Cardiac septum (tissue), 1 donor: Measurements from ENCODE around the gene GRIK3. TPM values are rescaled to one million over a fixed set of nuclear protein-coding genes. Genes with fewer than 3 reads are reported as not detected.

ENCODE experiments used
- DNase-seq: peaks from one replicate; pipeline ENCODE4 v3.0.0-alpha.2; 2020; ENCODE audit warnings: low spot score
- intact Hi-C: fragments of 100-400 bp; cut with DNase I; formaldehyde crosslinking; loops from one replicate; pipeline ENCODE4 v1.14.0; 2022
- total RNA-seq: library from RNA; stranded (reverse); fragmentation: NEBNext Ultra II Directional; extraction: Animal tissue kit (Norgen Biotek cat#: 25700); gene quantifications from one replicate; pipeline ENCODE4 v1.2.1, GENCODE V29; 2021
- donor health status: DM: no; HTN: no; CAD: no.

The GRIK3 gene
- total RNA-seq, 1 donor from 2014 or later, result 0.08 TPM

- intact Hi-C loops, result no loop called here
- no peak for DNase-seq
Observed at GRCh38 chr1:36847186-36847585, 187.1 kb downstream of the GRIK3 start.

- intact Hi-C loops, result no loop called here
- no peak for DNase-seq
Observed at GRCh38 chr1:36846357-36846756, 188.0 kb downstream of the GRIK3 start.

- intact Hi-C loops, result no loop called here
- DNase-seq, result no peak
Observed at GRCh38 chr1:36845802-36846201, 188.5 kb downstream of the GRIK3 start.

DNA sequence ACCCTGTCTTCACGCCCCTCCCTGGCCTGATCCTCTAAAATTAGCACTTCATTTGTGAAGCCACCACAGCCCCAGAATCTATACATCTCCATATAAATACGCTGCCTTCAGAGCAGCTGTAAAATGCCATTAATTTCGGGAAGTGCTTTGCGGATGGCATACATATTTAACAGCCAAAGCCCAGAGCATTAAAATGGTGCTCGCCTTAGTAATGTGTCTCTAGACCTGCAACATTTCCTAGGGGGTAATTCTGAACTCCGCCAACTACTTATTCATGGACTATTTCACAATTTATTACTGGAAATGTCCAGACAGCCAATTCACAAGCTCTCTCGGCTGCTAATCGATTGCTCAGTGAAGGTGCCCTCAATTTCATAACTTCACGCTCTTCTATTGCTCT is 189.4 kb downstream of the GRIK3 start:
- DNase-seq, result no peak
- intact Hi-C loops, result no loop called here

GRCh38 chr1:36843906-36844610 is 190.3 kb downstream of the GRIK3 start:
- DNase-seq, result no peak
- intact Hi-C loops, result no loop called here

GRCh38 chr1:36843027-36843426 is 191.3 kb downstream of the GRIK3 start:
- no peak for DNase-seq
- intact Hi-C loops, result no loop called here

- intact Hi-C loops, result no loop called here
- no peak for DNase-seq
Observed at GRCh38 chr1:36842448-36842847, 191.9 kb downstream of the GRIK3 start.

GRCh38 chr1:36839485-36839884 is 194.8 kb downstream of the GRIK3 start:
- intact Hi-C loops, result no loop called here
- DNase-seq, result no peak

DNA sequence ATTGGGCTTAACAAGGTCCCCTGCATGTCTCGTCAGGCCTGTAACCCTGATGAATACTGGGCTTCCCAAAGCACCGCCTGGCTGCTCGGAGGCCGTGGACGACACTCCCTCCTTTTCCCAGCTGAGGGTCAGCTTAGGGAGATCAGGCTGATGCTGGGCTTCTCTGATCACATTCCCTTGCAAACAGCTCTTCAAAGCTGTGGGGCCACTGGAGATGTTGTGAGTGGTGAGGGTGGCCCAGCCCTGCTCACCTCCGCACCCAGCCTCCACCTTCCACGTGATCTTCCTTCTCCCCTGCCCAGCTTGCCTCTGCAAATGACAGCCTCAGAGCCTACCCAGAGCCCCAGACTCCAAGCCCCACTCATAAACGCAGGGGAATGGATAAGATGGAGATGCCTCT is 195.4 kb downstream of the GRIK3 start:
- intact Hi-C loops, result no loop called here
- DNase-seq, result no peak

DNA sequence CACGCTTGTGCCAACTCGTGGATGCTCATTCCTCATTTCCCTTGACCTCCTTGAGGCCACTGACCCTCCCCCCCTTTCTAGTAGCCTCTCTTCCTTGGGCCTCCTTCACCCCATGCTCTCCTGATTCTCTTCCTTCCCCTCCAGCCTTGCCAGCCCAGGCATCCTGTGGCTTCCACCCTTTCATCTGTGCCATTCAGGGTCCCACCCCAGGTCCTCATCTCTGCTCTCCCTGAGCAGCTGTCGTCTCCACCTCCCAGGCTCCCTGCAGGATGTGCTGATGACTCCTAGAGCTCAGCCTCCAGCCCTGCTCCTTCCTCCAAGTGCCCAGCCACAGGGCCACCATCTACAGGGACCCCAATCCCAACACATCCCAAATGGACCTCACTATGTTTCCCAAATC is 197.4 kb downstream of the GRIK3 start:
- intact Hi-C loops, result no loop called here
- DNase-seq, result no peak

- DNase-seq, result no peak
- intact Hi-C loops, result no loop called here
Observed at GRCh38 chr1:36836196-36836883, 198.0 kb downstream of the GRIK3 start.

GRCh38 chr1:36835696-36836095 is 198.6 kb downstream of the GRIK3 start:
- DNase-seq, result no peak
- intact Hi-C loops, result no loop called here

GRCh38 chr1:36835017-36835695 is 199.2 kb downstream of the GRIK3 start:
- DNase-seq, result no peak
- intact Hi-C loops, result no loop called here

DNA sequence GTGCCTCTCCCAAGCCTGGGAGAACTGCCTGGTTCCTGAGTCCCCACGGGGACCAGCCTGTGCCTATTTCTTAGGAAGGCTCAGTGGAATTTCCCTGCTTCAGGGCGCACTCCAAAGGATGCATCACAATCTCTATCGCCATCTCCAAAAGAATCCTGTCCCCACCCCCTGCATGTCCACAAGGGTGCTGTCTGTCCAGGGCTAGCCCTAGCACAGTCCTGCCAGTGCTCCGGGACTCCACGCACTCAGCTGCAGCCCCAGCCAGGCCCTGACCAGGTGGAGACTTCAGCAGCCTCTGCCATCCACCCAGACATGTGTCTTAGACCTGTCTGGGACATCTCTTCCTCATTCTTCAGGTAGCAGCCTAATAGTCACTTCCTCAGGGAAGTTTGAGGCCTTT is 199.7 kb downstream of the GRIK3 start:
- DNase-seq, result no peak
- intact Hi-C loops, result no loop called here

GRCh38 chr1:36831186-36831810 is 203.0 kb downstream of the GRIK3 start:
- no peak for DNase-seq
- intact Hi-C loops, result no loop called here

GRCh38 chr1:36829961-36830360 is 204.4 kb downstream of the GRIK3 start:
- intact Hi-C loops, result no loop called here
- DNase-seq, result no peak

DNA sequence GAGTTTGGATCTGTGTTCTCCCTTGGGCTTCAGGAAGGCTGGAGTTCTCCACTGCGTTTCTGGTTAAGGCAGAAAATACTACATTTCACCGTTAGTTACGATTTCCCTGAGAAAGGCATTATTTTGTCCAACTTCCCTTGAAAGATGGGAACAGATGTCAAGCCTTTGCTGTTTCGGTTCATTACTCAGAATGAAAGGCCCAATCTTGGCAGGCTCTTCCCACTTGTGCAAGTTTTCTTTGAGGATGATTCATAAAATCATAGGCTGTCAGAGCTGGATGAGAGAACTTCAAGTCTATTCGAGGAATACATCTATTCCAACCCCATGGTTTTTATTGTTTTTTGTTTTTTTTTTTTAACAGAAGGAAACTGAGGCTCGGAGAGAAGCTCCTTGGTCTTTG is 205.2 kb downstream of the GRIK3 start:
- intact Hi-C loops, result no loop called here
- no peak for DNase-seq

DNA sequence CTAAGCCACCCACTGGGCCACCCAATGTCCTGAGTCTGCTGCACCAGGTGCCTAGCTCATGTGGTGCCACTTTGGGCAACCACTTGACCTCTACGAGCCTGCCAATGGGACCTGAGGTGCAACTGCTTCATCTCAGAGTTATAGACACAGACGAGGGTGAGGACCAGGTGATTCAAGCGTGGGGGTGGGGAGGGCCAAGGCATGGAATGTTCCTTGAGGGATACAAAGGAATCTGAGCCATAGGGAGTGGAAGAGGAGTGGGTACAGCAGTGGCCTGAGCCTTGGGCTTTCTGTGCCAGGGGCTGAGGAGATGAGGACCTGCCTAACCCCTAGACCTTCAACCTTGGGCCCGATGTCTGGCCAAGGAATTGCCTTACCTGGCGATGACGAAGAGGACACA is 209.1 kb downstream of the GRIK3 start:
- intact Hi-C loops, result no loop called here
- no peak for DNase-seq

- intact Hi-C loops, result no loop called here
- DNase-seq, result no peak
Observed at GRCh38 chr1:36824390-36824861, 209.9 kb downstream of the GRIK3 start.

- intact Hi-C loops, result no loop called here
- DNase-seq, result no peak
Observed at GRCh38 chr1:36822648-36823047, 211.7 kb downstream of the GRIK3 start.
